Tibial nerve (tissue), 4 donors: Measurements from ENCODE around the gene GAS2. TPM values are rescaled to one million over a fixed set of nuclear protein-coding genes. Genes with fewer than 3 reads are reported as not detected.

Source experiments
- DNase-seq, 2 donors: peaks; one replicate each; pipeline ENCODE4 v3.0.0-alpha.2; 2019; ENCODE audit warnings: low spot score in 2 of 2
- H3K27ac ChIP-seq, 4 donors: fragments of 200-600 bp; sonication (generic) in 3 of 4; one replicate each; pipeline ENCODE4 v1.5.1; 2017 to 2019; ENCODE audit warnings: mild to moderate bottlenecking in 1 of 4
- H3K27me3 ChIP-seq, 2 donors: fragments of 200-600 bp; sonication (generic) in 1 of 2; one replicate each; pipeline versions ENCODE4 v1.5.1 to v1.6.0; 2017 to 2019
- H3K36me3 ChIP-seq, 3 donors: fragments of 200-600 bp; sonication (generic); one replicate each; pipeline ENCODE4 v1.5.1; 2018 to 2019
- H3K4me1 ChIP-seq, 4 donors: fragments of 200-600 bp; sonication (generic) in 3 of 4; one replicate each; pipeline ENCODE4 v1.5.1; 2017 to 2019
- H3K4me3 ChIP-seq, 4 donors: fragments of 200-600 bp; sonication (generic) in 3 of 4; one replicate each; pipeline ENCODE4 v1.5.1; 2017 to 2019; ENCODE audit warnings: mild to moderate bottlenecking in 1 of 4, moderate library complexity in 1 of 4
- H3K9me3 ChIP-seq, 4 donors: fragments of 200-600 bp; sonication (generic) in 3 of 4; one replicate each; pipeline ENCODE4 v1.5.1; 2017 to 2019
- EP300 ChIP-seq, 2 donors: sonication (generic); formaldehyde crosslinking; IDR thresholded peaks; one replicate each; pipeline ENCODE4 v1.6.1; 2017; ENCODE audit warnings: antibody characterized with exemption in 2 of 2, mild to moderate bottlenecking in 1 of 2
- POLR2A ChIP-seq, 2 donors: fragments of 450-650 bp; IDR thresholded peaks; one replicate each; pipeline ENCODE4 v1.6.1; 2017; ENCODE audit warnings: antibody characterized with exemption in 2 of 2, mild to moderate bottlenecking in 2 of 2, moderate library complexity in 2 of 2
- WGBS, 2 donors: methylation state at CpG; one replicate each; pipeline ENCODE4 v1.1.5; 2018; 5-methylcytosine and 5-hydroxymethylcytosine counted together
- total RNA-seq, 4 donors: library from RNA; depleted of rRNA; stranded (reverse); fragments of >200 nt; gene quantifications; one replicate each; pipeline ENCODE4 v1.1.0, GENCODE V29; 2016
- TF ChIP-seq, protein P1 (sequence below), 5 experiments: fragments of 200-600 bp in 3 of 5; fragments of 450-650 bp in 2 of 5; sonication (generic) in 3 of 5; IDR thresholded peaks; one replicate each; pipeline ENCODE4 v1.5.1; 2016 to 2019; ENCODE audit warnings: antibody characterized with exemption in 5 of 5, mild to moderate bottlenecking in 3 of 5, moderate library complexity in 2 of 5

GAS2 gene
- total RNA-seq, 4 donors from 2014 or later = 9.3 to 41.5 (median 18.0) TPM

- Histone ChIP-seq H3K4me1 (no peaks in the 10 kb centered on the region), H3K9me3 (no peaks in the 10 kb centered on the region), H3K27ac (no peak overlapping the region), H3K36me3 (no peaks in the 10 kb centered on the region), H3K4me3 (no peak overlapping the region), H3K27me3 (no peaks in the 10 kb centered on the region)
- 57 to 59% methylated on average over 4 of the region's 4 CpGs for WGBS, 2 donors
- no peak for DNase-seq
- TF ChIP-seq, protein P1, sequence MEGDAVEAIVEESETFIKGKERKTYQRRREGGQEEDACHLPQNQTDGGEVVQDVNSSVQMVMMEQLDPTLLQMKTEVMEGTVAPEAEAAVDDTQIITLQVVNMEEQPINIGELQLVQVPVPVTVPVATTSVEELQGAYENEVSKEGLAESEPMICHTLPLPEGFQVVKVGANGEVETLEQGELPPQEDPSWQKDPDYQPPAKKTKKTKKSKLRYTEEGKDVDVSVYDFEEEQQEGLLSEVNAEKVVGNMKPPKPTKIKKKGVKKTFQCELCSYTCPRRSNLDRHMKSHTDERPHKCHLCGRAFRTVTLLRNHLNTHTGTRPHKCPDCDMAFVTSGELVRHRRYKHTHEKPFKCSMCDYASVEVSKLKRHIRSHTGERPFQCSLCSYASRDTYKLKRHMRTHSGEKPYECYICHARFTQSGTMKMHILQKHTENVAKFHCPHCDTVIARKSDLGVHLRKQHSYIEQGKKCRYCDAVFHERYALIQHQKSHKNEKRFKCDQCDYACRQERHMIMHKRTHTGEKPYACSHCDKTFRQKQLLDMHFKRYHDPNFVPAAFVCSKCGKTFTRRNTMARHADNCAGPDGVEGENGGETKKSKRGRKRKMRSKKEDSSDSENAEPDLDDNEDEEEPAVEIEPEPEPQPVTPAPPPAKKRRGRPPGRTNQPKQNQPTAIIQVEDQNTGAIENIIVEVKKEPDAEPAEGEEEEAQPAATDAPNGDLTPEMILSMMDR (IDR thresholded peaks at IDR 0.05) = no peak
- TF ChIP-seq POLR2A (IDR thresholded peaks at IDR 0.05) (no peak), EP300 (IDR thresholded peaks at IDR 0.05) (no peak)
Measured at GRCh38 chr11:22690871-22691270, 24.5 kb downstream of the GAS2 start.

- no peaks in the 10 kb centered on the region for H3K36me3 ChIP-seq
- TF ChIP-seq, protein P1 (IDR thresholded peaks at IDR 0.05) = no peak
- TF ChIP-seq EP300 (IDR thresholded peaks at IDR 0.05) = no peak
Measured at GRCh38 chr11:22699388-22699787, 33.0 kb downstream of the GAS2 start.

GRCh38 chr11:22702031-22702430 lies 35.6 kb downstream of the GAS2 start:
- no peak for DNase-seq
- no peak overlapping the region for H3K4me3 ChIP-seq
- TF ChIP-seq POLR2A (IDR thresholded peaks at IDR 0.05) = no peak
- no peak for TF ChIP-seq EP300 (IDR thresholded peaks at IDR 0.05)
- TF ChIP-seq, protein P1 (IDR thresholded peaks at IDR 0.05) = no peak

More at GRCh38 chr11:22699388-22699787, 33.0 kb downstream of the GAS2 start:
- Histone ChIP-seq H3K4me3 (no peak overlapping the region), H3K27ac (no peak overlapping the region), H3K4me1 (peaks cover 0 to 8% (median 0%) of the 10 kb centered on the region in 4 donors), H3K27me3 (no peaks in the 10 kb centered on the region), H3K9me3 (no peaks in the 10 kb centered on the region)
- 89% methylated on average over 1 of the region's 1 CpG for WGBS, 2 donors
- DNase-seq = no peak

DNA sequence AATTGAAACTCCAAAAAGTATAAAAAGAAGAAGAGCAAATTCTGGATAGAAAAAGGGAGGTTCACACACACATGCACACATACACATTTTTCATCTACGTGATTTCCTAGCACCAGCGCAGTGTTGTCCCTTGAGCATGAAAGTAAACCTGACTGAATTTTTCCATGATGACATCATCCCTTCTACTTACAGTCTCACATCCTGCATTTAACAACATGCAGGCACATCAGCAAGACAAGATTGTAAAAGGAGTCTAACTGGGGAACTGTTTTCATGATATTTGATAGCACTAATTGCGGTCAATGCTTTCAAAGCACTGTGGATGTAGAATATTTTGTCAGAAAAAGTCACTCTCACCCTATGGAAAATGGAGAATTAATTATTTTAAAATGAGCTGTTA lies 36.6 kb downstream of the GAS2 start:
- no peak overlapping the region for H3K4me3 ChIP-seq
- no peaks in the 10 kb centered on the region for H3K36me3 ChIP-seq
- no peaks in the 10 kb centered on the region for H3K27me3 ChIP-seq
- TF ChIP-seq EP300 (IDR thresholded peaks at IDR 0.05) (no peak), POLR2A (IDR thresholded peaks at IDR 0.05) (no peak)
- TF ChIP-seq, protein P1 (IDR thresholded peaks at IDR 0.05) = no peak
- DNase-seq = no peak
- no peak overlapping the region for H3K27ac ChIP-seq
- H3K4me1 ChIP-seq = peaks cover 0 to 8% (median 0%) of the 10 kb centered on the region in 4 donors
- 44 to 45% methylated on average over 3 of the region's 3 CpGs for WGBS, 2 donors
- no peaks in the 10 kb centered on the region for H3K9me3 ChIP-seq

More at GRCh38 chr11:22702031-22702430, 35.6 kb downstream of the GAS2 start:
- no peaks in the 10 kb centered on the region for H3K27me3 ChIP-seq
- H3K36me3 ChIP-seq = no peaks in the 10 kb centered on the region
- H3K4me1 ChIP-seq = peaks cover 0 to 8% (median 0%) of the 10 kb centered on the region in 4 donors
- no peaks in the 10 kb centered on the region for H3K9me3 ChIP-seq
- H3K27ac ChIP-seq = no peak overlapping the region

GRCh38 chr11:22703591-22703990 lies 37.2 kb downstream of the GAS2 start:
- no peak for TF ChIP-seq EP300 (IDR thresholded peaks at IDR 0.05)
- TF ChIP-seq POLR2A (IDR thresholded peaks at IDR 0.05) = no peak
- TF ChIP-seq, protein P1 (IDR thresholded peaks at IDR 0.05) = no peak
- Histone ChIP-seq H3K9me3 (no peaks in the 10 kb centered on the region), H3K4me3 (no peak overlapping the region), H3K27ac (no peak overlapping the region), H3K4me1 (peaks cover 0 to 8% (median 0%) of the 10 kb centered on the region in 4 donors), H3K36me3 (no peaks in the 10 kb centered on the region), H3K27me3 (no peaks in the 10 kb centered on the region)
- DNase-seq = no peak
- 26 to 38% methylated on average over 2 of the region's 2 CpGs for WGBS, 2 donors
